Stimulated activated CD8-positive, alpha-beta memory T cell treated with anti-CD3 and anti-CD28 coated beads, Interleukin-12 subunit alpha, Interleukin-12 subunit beta, amount 100 ng/mL, for 24 hours (primary cell): ENCODE results near the gene DCST2.
A peak's percentile ranks its signal among the peaks of the same experiment; 100 is the strongest.

ENCODE experiments used
- DNase-seq: peaks from one replicate; pipeline ENCODE4 v3.0.0-alpha.2; 2020; ENCODE audit errors: extremely low read depth

The DCST2 gene

DNA sequence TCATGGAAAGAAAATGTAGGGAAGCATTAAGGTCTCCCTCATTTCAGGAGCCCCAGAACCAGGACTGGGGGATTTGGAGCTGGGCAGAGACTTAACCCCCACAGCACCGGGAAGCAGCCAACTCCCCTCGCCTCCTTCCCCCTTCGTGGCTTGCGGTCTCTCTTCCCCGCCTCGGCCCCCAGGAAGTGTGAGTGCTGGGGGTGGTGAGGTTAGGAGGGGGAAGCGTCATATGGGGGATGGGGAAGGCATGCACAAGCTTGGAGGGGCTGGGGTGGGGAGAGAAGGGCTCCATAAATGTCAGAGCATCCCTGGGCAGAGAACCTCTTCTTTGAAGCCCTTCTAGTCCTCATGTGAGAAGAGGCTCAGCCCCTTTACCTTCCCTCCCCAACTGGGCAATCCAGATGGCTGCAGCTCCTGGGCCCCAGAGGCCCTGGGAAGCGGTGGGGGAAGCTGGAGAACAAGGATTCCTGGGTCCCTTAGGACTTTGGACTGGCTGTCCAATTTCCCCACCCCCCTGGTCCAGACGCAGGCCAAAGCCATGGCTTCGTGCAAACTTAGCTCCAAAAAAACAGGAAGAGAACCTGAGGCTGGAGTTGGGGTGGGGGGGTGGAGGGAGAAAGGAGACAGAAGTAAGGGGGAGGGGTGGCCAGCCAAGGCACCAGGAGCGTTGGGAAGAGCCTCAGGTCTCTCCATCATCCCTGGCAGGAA lies 23.2 kb downstream of the DCST2 start:
- no peak for DNase-seq

DNA sequence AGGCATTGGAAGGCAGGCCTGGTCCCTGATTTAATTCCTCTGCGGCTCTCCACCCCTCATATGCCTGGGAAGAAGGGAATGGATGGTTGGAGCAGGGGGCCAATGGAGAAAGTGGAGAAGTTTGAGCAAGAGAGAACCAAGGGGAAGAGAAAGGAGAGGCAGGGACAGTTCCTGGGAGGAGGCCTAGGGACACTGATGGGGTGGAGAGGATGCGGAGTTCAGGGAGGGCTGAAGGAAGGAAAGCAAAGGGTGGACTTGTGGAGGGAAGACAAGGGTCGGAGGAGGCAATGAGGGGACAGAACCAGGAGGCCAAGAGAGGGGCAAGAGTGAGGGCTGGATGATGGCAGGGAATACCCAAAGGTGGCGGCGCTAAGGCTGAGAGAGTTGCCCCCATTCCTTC lies 23.8 kb downstream of the DCST2 start:
- no peak for DNase-seq

DNA sequence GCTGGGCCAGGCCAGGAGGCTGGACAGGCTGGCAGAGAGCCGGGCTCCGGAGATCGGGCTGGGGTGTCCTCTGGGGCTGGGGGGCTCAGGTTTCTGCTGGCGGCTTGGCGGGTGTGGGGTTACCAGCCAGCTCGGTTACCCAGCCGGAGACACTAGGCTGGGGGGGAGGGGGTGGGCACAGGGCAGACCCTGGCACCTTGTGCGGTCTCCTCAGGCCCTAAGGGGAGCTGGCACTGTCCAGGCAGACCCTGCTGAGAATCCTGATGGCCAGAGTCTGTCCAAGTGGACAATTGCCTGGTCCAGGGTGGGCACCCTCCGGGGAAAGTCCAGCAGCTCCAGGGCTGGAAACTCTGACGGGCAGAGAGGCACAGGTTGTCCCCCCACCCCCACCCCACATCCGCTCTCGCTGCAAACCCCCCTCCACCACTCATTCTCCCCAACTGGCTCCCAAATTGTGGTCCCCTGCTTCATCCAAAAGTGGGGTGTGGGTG lies 24.3 kb downstream of the DCST2 start:
- DNase-seq, result no peak

DNA sequence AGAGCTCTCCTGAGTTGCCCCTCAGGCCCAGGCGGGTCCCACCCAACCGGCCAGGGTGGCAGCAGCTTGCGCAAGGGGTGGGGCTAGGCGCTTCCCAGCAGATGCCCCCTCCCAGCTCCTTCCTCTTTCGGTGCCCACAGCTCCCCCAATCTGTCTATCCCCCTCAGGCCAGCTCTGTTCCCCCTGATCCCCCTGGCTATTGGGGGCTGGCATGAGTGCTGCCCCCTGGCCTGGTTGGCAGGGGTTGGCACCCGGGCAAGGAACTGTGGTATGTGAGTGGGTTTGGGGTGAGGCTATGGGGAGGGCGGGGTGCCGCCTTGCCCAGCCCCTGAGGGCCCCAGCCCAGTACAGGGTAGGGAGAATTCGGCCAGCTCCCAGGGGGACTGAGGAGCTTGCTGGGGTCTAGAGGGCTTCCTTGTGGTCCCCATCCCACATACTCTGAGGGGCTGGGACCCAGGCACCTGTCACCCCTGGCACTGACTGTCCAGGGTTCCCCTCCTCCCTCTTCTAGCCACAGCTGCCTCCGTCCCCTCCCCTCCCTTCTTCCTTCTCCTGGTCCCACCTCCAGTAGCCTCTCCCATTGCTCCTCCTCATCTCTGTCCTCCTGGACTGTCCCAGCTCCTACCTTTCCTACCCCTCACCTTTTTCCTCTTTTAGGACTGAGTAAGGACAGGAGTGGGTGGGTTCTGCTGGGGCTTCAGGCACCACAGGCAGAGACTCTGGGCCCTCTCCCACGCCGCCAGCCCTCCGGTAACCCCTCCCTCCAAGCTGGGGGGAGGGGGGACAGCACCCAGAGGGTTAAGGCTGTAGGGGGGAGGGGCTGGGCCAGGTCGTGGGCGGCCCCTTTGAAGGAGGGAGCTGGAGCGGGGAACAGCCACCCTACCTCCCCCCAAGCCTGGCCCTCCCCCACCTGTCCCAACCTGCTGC lies 25.3 kb downstream of the DCST2 start:
- no peak for DNase-seq

DNA sequence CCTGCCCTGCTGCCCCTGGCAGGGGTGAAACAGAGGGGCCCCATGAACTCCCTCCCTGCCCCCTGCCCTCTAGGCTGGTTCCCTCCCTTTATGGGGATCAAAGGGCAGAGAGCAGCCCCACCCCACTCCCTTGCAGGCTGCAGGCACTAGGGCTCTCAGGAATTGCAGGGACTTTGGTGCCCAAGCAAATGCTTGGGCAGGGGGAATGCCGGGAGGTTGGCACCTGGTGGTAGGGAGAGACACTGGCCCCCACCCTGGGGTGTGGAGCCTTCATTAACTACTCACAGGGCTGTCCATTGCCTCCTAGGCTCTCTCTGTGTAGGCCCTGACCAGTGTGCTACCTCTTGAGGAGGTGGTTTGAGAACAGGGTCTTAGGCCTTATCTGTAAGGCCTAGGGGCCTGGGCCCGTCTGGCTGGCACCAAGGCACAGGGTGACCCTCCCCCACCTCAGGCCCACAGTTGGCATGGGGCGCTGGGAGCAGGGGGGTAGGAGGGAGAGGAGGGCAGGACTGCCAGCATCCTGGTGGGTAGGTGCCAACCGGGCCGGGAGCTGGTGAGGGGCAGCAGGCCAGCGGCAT lies 26.2 kb downstream of the DCST2 start:
- no peak for DNase-seq

DNA sequence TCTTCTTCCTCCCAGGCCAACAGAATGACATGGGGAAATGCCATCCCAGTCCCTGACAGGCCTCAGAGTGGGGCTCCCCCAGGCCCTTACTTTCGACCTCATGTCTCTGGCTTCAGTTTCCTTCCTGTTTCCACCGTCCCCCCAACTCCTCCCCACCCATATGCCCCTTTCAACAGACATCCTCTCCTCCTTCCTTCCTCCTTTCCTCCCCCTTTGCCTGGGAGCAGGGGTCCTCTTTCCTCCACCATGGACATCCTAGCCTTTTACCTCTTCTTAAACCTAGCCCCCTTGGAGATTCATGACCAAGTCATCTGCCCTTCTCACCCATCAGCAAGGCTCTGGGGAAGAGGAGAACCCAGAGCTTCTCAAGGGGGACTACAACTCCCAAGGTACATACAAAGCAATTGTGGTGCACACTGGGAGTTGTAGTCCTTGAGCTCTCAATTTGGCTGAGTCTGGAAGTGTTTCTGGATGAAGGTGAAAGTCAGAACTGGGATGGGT lies 26.9 kb downstream of the DCST2 start:
- DNase-seq, result no peak

DNA sequence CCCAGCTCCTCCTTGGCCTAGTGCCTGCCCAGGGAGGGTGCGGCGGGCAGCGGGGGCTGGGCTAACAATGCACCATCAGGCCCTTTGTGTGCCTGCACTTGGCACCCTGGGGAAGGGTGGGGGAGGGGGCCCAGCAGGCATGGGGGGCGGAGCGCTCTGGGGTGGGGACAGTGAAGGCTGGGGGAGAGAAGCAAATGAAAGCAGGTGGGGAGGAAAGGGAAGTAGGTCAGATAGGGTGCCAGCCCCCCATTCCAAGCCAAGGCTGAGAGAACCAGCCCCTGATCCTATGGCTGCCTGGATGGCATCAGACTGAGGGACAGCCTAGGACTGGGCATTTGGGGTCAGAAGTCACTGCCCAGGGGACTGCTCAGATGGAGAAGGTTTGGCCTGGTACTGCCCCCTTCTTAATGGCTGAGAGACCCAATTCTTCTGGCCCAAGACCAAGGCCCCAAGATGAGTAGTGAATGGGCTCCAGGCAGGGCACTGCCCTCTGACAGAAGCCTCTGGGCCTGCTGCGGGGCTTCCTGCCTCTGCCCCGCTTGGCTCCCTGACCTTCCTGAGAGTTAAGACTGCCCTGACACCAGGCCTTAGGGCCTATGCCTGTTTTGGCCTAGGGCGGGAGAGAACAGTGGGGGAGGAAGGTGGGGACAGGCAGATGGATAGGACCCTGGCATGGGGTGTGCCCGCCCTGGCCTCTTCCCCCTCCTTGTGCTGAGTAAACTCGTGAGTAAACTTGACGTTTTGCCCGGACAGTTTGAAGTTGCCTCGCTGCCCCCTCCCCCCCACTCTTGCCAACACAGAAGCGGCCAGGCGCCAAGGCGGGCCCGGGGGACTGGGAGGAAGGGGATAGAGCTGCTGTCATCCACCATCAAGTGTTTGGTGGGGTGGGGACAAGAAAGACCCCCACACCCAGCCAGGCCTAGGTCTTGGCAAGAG lies 28.2 kb downstream of the DCST2 start:
- no peak for DNase-seq

DNA sequence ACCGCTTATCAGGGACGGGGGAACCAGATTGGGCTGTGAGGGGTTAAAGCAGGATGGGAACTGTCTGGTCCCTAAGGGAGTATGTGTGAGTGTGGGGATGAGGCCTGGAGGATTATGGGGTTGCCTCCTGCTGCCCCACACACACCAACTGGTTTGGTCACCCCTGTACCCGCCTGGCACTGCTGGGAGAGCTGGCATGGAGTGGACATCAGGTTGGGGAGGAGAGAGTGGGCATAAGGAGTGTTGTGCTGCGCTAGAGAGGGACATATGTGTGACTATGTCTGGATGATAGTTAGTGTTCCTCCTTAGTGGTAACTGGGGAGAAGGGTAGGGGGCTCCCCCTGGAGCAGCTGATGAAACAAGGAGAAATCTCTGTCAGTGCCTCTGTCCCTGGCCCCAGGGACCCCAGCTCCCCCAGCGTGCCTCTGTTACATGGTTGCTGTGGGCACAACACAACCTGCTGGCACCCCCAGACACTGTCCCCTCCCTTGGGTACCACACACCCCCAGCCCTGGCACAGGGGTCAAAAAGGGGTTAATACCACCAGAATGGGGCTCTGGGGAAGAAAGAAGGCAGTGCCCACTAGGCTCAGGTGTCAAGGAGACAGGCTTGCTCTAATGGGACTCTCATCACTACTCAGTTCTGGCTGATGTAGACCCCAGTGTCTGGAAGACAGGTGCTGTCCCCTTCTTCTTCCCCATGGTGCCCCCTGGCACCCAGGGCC lies 29.1 kb downstream of the DCST2 start:
- DNase-seq, result no peak

DNA sequence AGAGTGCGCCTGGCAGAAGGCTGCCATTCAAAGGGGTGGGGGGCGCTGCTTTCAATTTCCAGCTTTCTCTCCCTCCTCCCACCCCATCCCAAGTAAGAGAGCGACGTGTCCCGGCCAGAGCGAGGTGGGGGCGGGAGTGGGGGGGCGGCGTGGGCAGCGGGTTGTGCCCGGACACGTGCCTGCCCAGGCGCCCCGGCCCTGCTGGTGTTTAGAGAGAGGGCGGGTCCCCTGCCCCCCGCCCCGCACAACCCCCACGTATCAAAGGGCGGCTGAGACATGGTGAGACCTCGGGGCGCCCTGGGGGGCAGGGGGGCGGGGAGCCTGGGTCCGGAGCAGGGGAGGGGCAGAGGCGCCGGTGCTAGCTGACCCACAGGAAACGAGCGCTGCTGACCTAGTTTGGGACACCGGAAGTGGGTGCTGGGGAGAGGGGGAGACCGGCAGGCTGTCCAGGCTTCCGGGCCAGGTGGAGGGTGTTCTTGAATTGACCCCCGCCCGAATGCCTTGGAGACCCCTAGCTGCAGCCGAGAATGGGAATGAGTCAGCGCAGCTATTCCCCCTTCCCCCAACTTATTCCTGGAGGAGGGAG lies 29.7 kb downstream of the DCST2 start:
- no peak for DNase-seq

DNA sequence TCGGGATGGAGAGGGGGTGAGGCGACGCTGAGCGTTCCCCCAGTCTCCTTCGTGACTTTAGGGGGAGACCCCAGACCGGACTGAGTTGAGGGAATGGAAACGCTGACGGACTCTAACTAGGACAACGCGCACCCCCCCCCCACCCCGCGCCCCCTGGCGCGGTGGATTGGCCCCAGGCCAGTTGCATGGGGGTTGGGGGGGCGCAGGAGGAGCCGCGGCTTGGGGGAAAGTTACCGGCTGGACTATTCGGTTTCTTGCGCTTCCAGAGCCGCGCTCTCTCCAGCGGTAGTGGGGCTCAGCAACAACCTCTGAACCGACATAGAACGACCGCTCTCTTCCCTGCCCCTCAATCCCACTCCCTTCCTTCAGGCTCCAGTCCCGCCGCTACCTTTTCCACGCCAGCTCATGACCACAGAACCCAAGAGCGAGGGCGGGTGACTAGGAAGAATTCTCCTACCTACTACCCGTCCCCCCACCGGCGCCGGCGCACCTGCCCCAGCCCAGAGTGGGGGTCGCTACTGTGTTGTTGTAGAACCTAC lies 30.3 kb downstream of the DCST2 start:
- no peak for DNase-seq

DNA sequence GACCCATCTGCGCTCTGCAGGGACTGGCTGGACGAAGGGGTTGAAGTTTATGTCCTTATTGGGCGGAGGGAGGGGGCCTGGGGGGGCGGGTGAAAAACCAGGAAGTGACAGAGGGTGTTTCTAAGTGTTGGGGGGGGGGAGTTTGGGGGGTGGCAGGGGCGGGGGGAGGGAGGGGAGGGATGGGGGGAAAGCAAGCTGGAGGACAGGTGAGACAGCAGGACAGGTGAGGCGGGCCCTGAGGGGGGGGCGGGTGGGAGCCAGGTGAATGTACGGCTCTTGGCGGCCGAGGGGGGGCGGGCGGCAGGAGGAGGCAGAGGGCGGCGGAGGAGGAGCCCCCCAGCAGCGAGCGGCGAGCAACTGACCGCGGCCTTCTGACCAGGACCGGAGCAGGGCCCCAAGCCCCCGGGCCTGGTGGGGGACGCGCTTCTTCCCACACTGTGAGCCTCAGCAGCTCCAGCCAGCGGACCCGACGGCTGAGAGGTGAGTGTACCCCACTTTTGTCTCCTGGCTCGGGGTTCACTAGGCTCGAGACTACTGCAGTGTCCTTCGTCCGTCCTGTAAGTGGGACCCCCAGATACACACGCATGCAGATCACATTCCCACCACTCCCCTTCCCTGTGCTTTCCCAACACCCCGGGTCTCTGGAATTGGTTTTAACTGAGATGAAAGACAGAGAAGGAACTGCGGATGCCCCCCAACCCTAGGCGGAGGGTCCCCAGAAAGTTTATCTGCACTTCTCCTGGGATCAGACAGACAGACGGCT lies 30.9 kb downstream of the DCST2 start, which contains the start of gene ZBTB7B:
Gene ZBTB7B, plus strand, starts transcription at position 339 of the 763 bp plus-strand sequence. CDS start 11,859 bp downstream, outside the sequence.
- no peak for DNase-seq

DNA sequence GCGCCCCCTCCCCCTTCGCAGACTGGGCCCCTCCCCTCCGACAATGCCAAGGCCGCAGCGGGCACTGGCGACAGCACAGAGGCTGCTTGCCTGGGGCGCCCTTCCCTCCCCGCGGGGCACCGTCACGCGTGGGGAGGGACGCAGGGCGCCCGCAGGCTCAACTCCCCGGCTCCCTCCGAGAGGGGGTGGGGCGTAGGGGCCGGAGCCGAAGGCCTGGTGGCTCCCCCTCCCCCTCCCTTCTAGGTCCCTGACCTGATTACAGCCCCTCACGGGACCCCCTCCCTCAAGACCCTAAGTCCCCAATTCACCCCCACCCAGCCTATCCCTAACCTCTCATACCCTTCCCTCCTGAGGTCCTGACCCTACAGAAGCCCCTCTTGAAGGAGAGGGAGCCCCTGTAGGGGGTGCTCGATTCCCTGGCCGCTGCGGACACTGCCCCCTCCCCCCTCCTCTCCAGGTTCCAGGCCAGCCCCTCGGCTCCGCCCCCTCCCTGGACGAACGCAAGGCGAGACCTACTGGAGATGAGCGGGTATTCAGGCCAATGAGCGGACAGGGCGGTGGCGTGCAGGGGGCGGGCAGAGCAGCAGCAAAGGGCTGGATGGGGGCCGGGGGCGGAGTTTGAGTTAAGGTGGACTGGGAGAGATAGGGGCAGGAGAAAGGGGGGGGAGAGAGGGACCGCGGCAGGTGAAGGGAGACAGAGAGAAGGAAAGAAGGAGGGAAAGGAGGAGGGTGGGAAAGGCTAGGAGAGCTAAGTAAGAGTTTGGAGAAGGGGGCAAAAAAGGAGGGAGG lies 31.7 kb downstream of the DCST2 start:
- peak; percentile 99 for DNase-seq

DNA sequence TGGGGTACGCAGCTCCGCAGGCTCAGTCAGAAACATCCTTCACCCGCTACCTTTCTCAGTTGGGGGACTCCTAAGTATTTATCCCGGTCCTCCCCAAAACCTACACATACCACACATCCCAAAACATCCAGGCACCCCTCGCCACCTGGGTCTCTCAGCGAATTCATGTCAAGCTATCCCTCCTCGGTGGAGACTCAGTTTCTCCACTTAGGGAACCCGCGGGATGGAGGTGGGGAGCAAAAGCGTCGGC lies 32.2 kb downstream of the DCST2 start:
- DNase-seq, result no peak

DNA sequence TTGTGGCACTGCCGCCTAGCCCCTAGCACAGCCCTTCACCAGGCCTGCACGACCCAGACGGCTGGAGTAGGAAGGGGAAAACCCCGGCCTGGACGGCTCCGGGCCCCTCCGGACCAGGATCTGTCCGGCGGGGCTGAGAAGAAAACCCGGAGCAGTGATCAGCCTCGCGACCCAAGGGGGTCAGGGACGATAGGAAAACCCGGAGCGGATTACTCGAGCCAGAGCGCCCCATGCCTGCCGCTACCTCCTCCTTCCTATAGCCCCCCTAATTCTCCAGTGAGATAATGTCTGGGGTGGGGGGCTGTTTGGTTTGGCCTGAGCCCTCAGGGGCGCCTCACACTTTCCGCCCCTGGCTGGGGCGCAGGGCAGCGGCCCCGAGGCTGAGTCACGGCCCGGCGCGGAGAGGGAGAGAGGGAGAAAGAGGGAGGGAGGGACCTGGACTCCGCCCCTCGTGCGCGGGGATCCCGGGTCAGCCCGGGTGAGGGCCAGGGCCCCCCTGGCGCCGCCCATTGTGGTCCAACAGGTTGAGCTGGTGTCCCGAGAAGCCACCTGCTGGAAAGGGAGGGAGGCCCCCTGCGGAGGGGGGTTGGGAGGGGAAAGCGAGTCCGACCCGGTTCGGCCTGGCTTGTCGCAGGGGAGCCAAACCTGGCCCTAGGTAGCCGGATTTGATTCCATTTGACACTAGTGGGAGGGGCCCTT lies 32.7 kb downstream of the DCST2 start:
- DNase-seq, result peak; percentile 57

DNA sequence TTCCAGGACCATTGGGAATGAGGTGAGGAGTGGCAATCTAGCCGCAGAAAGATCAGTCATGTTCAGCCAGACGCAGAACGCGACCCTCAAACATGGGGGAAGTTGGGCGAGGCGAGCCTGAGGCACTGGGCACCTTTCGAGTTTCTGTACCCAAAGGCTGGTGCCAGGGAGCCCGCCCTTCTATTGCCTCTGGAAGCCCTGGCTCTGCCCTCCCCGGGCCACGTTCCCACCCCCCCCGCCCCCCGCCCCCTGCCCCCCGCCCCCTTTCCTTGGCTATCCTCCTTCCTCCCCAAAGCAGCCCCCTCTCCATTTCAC lies 33.2 kb downstream of the DCST2 start:
- no peak for DNase-seq

DNA sequence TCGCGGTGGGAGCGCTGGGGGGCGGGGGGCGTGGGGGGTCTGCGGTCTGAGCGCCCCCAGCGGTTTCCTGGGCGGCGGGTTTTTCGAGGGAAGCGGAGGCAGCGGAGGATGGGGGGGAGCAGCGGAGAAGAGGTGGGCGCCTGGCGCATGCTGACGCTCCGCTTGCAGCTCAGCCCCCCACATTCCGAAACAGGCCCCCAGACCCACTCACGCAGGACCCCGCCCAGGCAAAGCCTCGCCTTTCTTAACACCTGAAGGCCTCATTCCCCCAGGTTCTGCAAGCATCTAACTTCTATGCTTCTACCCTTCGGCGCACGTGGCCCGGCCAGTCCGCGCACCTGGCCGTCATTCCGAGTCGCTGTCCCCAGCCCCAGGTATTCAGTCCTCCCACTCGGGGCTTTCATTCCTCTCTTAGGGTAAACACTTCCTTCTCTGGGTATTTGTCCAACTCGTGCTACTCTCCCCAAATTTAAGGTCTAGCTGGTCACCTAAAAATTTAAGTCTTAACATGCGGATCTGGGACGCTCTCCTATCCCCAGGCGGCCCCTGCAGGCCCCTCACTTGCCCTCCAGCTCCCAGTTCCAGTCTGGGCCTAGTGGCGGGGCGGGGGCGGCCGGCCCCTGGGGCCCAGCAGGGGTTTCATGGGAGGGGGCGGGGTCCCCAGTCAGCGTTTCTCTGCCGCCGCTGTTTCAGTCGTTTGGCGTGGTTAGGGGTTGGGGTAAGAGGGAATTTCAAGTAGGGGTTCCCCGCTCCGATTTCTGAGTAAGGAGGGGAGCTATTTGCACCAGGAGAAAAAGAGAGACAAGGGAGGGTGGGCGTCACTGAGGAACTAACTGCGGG lies 33.8 kb downstream of the DCST2 start:
- DNase-seq, result no peak
